ENCODE data around the gene SHLD2. TPM values are rescaled to one million over a fixed set of nuclear protein-coding genes. Genes with fewer than 3 reads are reported as not detected.
"Not testable (repeated sequence)": the region's sequence is repeated elsewhere in the genome, so short reads cannot be mapped to it uniquely, and the experiment has no call there.

The SHLD2 gene
- total RNA-seq, 1 experiment from 2014 or later: 28.9 TPM

- H3K4me2 ChIP-seq (ENCODE audit: low read length); H3K4me1 ChIP-seq (ENCODE audit: control insufficient read depth in 1 of 2, insufficient read depth in 2 of 2, low read length in 2 of 2); H3K79me2 ChIP-seq (ENCODE audit: insufficient read depth, low read length); H3K9me3 ChIP-seq (ENCODE audit: control insufficient read depth in 1 of 2, insufficient read depth in 1 of 2, low read depth in 1 of 2, low read length in 2 of 2); H3K9ac ChIP-seq (ENCODE audit: low read length); H3K27ac ChIP-seq (ENCODE audit: low read depth, low read length); H3K36me3 ChIP-seq (ENCODE audit: control insufficient read depth in 1 of 2, insufficient read depth in 2 of 2, low read length in 2 of 2); POLR2A ChIA-PET; H3K27me3 ChIP-seq (ENCODE audit: insufficient read depth, low read length); RAD21 ChIA-PET (ENCODE audit: low non-redundant PET in 1 of 2, low total read pairs in 2 of 2, uncharacterized antibody in 2 of 2, unreplicated experiment in 2 of 2); H2AFZ ChIP-seq (ENCODE audit: low read depth, low read length, poor library complexity, severe bottlenecking); ATAC-seq; intact Hi-C loops (cut with micrococcal nuclease); CTCF ChIA-PET; H3K9me2 ChIP-seq (ENCODE audit: insufficient read depth); BruUV-seq (replicated peaks); H4K20me1 ChIP-seq (ENCODE audit: insufficient read depth); H3K4me3 ChIP-seq (replicated peaks in 1 of 2; ENCODE audit: low read depth in 1 of 2, low read length in 2 of 2); DNase-seq (ENCODE audit: low read depth, low spot score): not testable (repeated sequence)
Measured at GRCh38 chr10:87156841-87157240, 61.8 kb downstream of the SHLD2 start.

GRCh38 chr10:87157821-87158220, 62.8 kb downstream of the SHLD2 start:
- DNase-seq (ENCODE audit: low read depth, low spot score): not testable (repeated sequence)

DNA sequence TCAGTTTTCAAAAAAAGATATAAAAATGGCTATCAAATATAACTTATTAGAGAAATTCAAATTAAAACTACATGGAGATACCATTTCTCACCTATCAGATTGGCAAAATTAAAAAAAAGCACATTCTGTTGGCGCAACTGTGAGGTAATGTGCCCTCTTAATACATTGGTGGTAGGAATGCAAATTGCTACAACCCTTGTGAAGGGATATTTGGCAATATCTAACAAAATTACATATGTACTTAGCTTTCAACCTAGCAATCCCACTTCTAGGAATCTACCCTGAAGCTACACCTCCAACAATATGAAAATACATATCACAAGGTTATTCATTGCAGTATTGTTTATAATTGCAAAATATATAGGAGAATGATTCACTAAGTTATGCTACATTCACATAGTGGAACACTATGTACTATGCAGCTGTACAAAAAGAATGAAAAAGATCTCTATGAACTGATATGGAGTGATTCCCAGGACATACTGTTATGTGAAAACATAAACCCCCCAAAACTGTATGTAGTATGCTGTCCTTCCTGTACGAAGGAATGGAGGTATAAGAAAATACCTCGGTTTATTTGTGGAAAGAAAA, 67.8 kb downstream of the SHLD2 start:
- H3K9ac ChIP-seq (ENCODE audit: low read length); H2AFZ ChIP-seq (ENCODE audit: low read depth, low read length, poor library complexity, severe bottlenecking); H3K9me3 ChIP-seq (ENCODE audit: control insufficient read depth in 1 of 2, insufficient read depth in 1 of 2, low read depth in 1 of 2, low read length in 2 of 2); H3K79me2 ChIP-seq (ENCODE audit: insufficient read depth, low read length); BruUV-seq (replicated peaks); H4K20me1 ChIP-seq (ENCODE audit: insufficient read depth); H3K9me2 ChIP-seq (ENCODE audit: insufficient read depth); H3K36me3 ChIP-seq (ENCODE audit: control insufficient read depth in 1 of 2, insufficient read depth in 2 of 2, low read length in 2 of 2); H3K4me2 ChIP-seq (ENCODE audit: low read length); RAD21 ChIA-PET (ENCODE audit: low non-redundant PET in 1 of 2, low total read pairs in 2 of 2, uncharacterized antibody in 2 of 2, unreplicated experiment in 2 of 2); H3K4me1 ChIP-seq (ENCODE audit: control insufficient read depth in 1 of 2, insufficient read depth in 2 of 2, low read length in 2 of 2); DNase-seq (ENCODE audit: low read depth, low spot score); POLR2A ChIA-PET; CTCF ChIA-PET; ATAC-seq; intact Hi-C loops (cut with micrococcal nuclease); H3K4me3 ChIP-seq (replicated peaks in 1 of 2; ENCODE audit: low read depth in 1 of 2, low read length in 2 of 2); H3K27me3 ChIP-seq (ENCODE audit: insufficient read depth, low read length); H3K27ac ChIP-seq (ENCODE audit: low read depth, low read length): not testable (repeated sequence)

More at GRCh38 chr10:87157821-87158220, 62.8 kb downstream of the SHLD2 start:
- H3K9me2 ChIP-seq (ENCODE audit: insufficient read depth); intact Hi-C loops (cut with micrococcal nuclease); H3K27ac ChIP-seq (ENCODE audit: low read depth, low read length); H3K4me3 ChIP-seq (replicated peaks in 1 of 2; ENCODE audit: low read depth in 1 of 2, low read length in 2 of 2); H3K36me3 ChIP-seq (ENCODE audit: control insufficient read depth in 1 of 2, insufficient read depth in 2 of 2, low read length in 2 of 2); ATAC-seq; H3K9me3 ChIP-seq (ENCODE audit: control insufficient read depth in 1 of 2, insufficient read depth in 1 of 2, low read depth in 1 of 2, low read length in 2 of 2); H4K20me1 ChIP-seq (ENCODE audit: insufficient read depth); H3K4me1 ChIP-seq (ENCODE audit: control insufficient read depth in 1 of 2, insufficient read depth in 2 of 2, low read length in 2 of 2); CTCF ChIA-PET; H3K9ac ChIP-seq (ENCODE audit: low read length); POLR2A ChIA-PET; H3K27me3 ChIP-seq (ENCODE audit: insufficient read depth, low read length); H2AFZ ChIP-seq (ENCODE audit: low read depth, low read length, poor library complexity, severe bottlenecking); BruUV-seq (replicated peaks); H3K4me2 ChIP-seq (ENCODE audit: low read length); RAD21 ChIA-PET (ENCODE audit: low non-redundant PET in 1 of 2, low total read pairs in 2 of 2, uncharacterized antibody in 2 of 2, unreplicated experiment in 2 of 2); H3K79me2 ChIP-seq (ENCODE audit: insufficient read depth, low read length): not testable (repeated sequence)

DNA sequence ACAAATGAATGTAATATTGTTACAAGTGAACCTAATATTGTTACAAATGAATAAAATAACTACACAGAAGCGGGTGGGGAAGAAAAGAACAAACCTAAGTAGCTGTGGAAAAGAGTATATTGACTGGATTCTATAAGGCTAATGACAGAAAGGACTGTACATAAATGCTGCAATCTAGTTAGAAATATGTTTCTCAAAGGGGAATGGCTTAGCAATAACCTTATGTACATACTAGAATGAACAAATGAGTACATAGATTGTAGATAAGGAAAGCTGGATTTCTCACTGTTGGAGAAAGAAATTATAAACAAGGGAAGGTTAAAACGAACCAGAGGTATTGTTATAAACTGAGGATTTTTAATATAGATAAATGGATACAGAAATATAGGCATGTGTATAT, 68.4 kb downstream of the SHLD2 start:
- intact Hi-C loops (cut with micrococcal nuclease); DNase-seq (ENCODE audit: low read depth, low spot score); H3K36me3 ChIP-seq (ENCODE audit: control insufficient read depth in 1 of 2, insufficient read depth in 2 of 2, low read length in 2 of 2); H3K4me3 ChIP-seq (replicated peaks in 1 of 2; ENCODE audit: low read depth in 1 of 2, low read length in 2 of 2); H2AFZ ChIP-seq (ENCODE audit: low read depth, low read length, poor library complexity, severe bottlenecking); H3K27ac ChIP-seq (ENCODE audit: low read depth, low read length); RAD21 ChIA-PET (ENCODE audit: low non-redundant PET in 1 of 2, low total read pairs in 2 of 2, uncharacterized antibody in 2 of 2, unreplicated experiment in 2 of 2); H3K4me1 ChIP-seq (ENCODE audit: control insufficient read depth in 1 of 2, insufficient read depth in 2 of 2, low read length in 2 of 2); POLR2A ChIA-PET; H3K27me3 ChIP-seq (ENCODE audit: insufficient read depth, low read length); CTCF ChIA-PET; H4K20me1 ChIP-seq (ENCODE audit: insufficient read depth); BruUV-seq (replicated peaks); H3K9me2 ChIP-seq (ENCODE audit: insufficient read depth); H3K9ac ChIP-seq (ENCODE audit: low read length); ATAC-seq; H3K9me3 ChIP-seq (ENCODE audit: control insufficient read depth in 1 of 2, insufficient read depth in 1 of 2, low read depth in 1 of 2, low read length in 2 of 2); H3K79me2 ChIP-seq (ENCODE audit: insufficient read depth, low read length); H3K4me2 ChIP-seq (ENCODE audit: low read length): not testable (repeated sequence)

- H4K20me1 ChIP-seq (ENCODE audit: insufficient read depth); H3K4me3 ChIP-seq (replicated peaks in 1 of 2; ENCODE audit: low read depth in 1 of 2, low read length in 2 of 2); H3K79me2 ChIP-seq (ENCODE audit: insufficient read depth, low read length); POLR2A ChIA-PET; ATAC-seq; H3K9ac ChIP-seq (ENCODE audit: low read length); DNase-seq (ENCODE audit: low read depth, low spot score); H3K9me2 ChIP-seq (ENCODE audit: insufficient read depth); H2AFZ ChIP-seq (ENCODE audit: low read depth, low read length, poor library complexity, severe bottlenecking); H3K27ac ChIP-seq (ENCODE audit: low read depth, low read length); BruUV-seq (replicated peaks); CTCF ChIA-PET; H3K27me3 ChIP-seq (ENCODE audit: insufficient read depth, low read length); H3K36me3 ChIP-seq (ENCODE audit: control insufficient read depth in 1 of 2, insufficient read depth in 2 of 2, low read length in 2 of 2); H3K4me1 ChIP-seq (ENCODE audit: control insufficient read depth in 1 of 2, insufficient read depth in 2 of 2, low read length in 2 of 2); H3K9me3 ChIP-seq (ENCODE audit: control insufficient read depth in 1 of 2, insufficient read depth in 1 of 2, low read depth in 1 of 2, low read length in 2 of 2); H3K4me2 ChIP-seq (ENCODE audit: low read length); intact Hi-C loops (cut with micrococcal nuclease); RAD21 ChIA-PET (ENCODE audit: low non-redundant PET in 1 of 2, low total read pairs in 2 of 2, uncharacterized antibody in 2 of 2, unreplicated experiment in 2 of 2): not testable (repeated sequence)
Measured at GRCh38 chr10:87169857-87170256, 74.9 kb downstream of the SHLD2 start.

All from HCT116 (cell line).